GM23248 (cell line): ENCODE results near the gene CFAP92.

Experiments
- EZH2 ChIP-seq: fragments of 200-600 bp; sonication (generic); IDR thresholded peaks from 2 replicates; pipeline ENCODE4 v1.6.1; 2018; ENCODE audit warnings: antibody characterized with exemption, mild to moderate bottlenecking; ENCODE audit not compliant: insufficient read depth, poor library complexity, severe bottlenecking
- EZH2phosphoT487 ChIP-seq: fragments of 200-600 bp; sonication (generic); IDR thresholded peaks from 2 replicates; pipeline ENCODE4 v1.6.1; 2018; ENCODE audit warnings: antibody characterized with exemption, moderate library complexity, mild to moderate bottlenecking, low read depth; ENCODE audit not compliant: insufficient read depth

- TF ChIP-seq EZH2phosphoT487 (no peak), EZH2 (no peak)
Measured at GRCh38 chr3:128884992-128885391, 108.9 kb downstream of the CFAP92 start.
